Measurements from ENCODE around the gene PIP4K2A. TPM values are rescaled to one million over a fixed set of nuclear protein-coding genes. Genes with fewer than 3 reads are reported as not detected.

The PIP4K2A gene
- total RNA-seq, 2 experiments from 2014 or later: 119 to 127 TPM

DNA sequence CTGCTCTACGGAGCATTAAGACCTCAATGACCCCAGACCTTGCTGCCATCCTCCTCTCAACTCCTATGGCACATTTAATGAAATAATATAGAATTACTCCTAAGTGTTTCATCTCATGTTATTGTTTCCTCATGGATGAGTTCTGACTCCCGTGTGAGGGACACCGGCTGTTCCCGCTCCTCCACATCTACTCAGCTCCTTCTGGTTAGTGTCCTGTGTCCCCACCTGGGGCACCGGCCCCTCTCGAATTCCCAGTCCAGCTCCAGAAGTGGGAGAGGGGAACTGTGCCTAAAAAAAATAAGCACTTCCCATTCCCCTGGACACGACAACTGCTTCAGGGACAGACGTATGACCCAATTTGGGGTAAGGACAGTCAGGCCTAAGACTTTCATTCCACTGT lies 58.3 kb downstream of the PIP4K2A start:
- ChIA-PET POLR2A (interaction anchor here (1.0 kb wide), 1 partner anchor 54 kb away, joined by 4 read pairs; no protein-coding TSS in a partner anchor), CTCF (interaction anchor here (0.9 to 1.6 kb wide), 5 partner anchors 10 to 58 kb away, joined by 3 to 4 read pairs (median 4); no protein-coding TSS in a partner anchor)

DNA sequence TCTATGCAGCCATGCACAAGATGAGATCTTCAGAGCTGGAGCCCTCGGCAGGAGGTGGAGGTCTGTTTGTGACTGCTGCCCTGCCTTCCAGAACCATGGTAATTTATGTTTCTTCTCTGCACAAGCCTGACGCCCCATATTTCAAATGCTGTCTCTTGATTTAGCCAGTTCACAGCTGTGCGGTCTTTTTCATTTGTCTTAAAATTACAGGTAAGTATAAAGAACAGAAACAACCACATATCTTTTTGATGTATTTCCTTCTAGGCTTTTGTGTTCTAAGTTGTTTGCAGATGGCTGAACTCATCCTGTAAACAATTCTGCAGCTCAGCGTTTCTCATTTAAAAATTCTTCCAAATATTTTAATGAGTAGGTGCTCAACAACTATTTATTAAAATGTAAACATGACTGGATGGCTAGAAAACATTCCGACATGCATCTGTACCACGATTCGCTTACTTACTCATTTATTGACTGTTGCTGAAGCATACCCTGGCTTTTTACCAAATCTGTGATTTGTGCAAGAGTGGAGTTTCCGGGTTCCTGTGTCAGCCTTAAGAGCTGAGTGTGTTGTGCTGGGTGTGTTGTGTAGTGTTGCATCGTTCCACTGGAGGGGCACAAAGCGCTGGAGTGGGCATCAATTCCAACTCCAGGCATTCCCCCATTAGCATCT lies 58.9 kb downstream of the PIP4K2A start:
- CTCF ChIA-PET: interaction anchor here (0.9 to 1.6 kb wide), 6 partner anchors 9 to 83 kb away, joined by 3 to 4 read pairs (median 4); no protein-coding TSS in a partner anchor
- POLR2A ChIA-PET: interaction anchor here (1.0 to 1.4 kb wide), 2 partner anchors 55 to 57 kb away, joined by 4 to 5 read pairs; no protein-coding TSS in a partner anchor

DNA sequence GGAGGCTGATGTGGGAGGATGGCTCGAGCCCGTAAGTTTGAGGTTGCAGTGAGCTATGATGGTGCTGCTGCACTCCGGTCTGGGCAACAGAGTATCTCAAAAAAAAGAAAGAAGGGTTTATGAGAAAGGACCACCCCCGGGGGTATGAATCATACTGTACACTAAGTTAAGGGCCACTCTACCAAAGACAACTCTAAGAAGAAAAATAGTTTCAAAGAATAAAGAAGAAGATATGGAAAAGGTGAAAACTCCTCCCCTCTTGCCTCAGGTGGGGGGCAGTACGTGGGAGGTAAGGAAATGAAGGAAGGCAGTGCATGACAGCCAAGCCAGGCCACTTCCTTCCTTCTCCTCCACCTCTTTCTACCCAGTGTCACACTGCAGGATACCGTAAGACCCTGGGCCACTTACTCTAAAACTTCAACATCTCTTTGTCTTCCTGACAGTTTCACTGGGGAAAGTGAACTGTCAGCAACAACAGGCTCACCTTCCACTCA lies 61.3 kb downstream of the PIP4K2A start:
- CTCF ChIA-PET: interaction anchor here (1.4 to 1.5 kb wide), 2 partner anchors 22 to 35 kb away, joined by 3 to 4 read pairs; no protein-coding TSS in a partner anchor
- POLR2A ChIA-PET: interaction anchor here (0.6 to 0.9 kb wide), 2 partner anchors 23 kb away, joined by 3 to 4 read pairs; no protein-coding TSS in a partner anchor

DNA sequence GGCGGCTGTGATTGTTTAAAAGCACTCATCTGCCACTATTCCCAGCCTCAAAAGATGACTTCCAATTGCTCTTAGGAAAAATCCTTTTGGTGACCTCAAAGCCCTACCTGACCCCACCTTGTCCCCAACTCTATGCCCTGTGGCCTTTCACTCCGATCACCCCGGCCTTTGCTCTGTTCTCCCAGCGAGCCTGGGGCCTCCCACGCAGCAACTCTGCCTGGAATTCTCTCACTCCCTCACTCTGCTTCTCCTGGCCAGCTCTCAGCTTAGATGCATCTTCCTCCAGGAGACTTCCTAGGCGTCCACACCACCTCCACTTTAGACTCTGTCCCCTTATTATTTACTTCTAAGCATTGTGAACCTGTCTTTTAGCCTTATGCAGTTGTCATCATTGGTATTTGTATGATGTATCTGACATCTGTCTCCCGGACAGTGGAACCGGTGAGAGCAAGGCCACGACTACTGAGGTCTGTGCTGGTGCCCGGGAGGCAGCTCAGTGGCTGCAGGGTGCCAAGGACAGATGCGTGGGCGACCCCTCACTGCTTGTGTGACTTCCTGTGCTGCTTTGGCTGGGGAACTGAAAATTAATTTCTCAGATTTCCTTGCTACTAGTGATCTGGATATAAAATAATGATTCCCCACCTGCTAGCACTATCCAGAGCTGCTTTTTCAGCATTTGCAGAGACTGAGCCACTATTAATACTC lies 63.0 kb downstream of the PIP4K2A start:
- CTCF ChIA-PET: interaction anchor here (2.4 kb wide), 1 partner anchor 21 kb away, joined by 6 read pairs; no protein-coding TSS in a partner anchor
- POLR2A ChIA-PET: no interaction called here

DNA sequence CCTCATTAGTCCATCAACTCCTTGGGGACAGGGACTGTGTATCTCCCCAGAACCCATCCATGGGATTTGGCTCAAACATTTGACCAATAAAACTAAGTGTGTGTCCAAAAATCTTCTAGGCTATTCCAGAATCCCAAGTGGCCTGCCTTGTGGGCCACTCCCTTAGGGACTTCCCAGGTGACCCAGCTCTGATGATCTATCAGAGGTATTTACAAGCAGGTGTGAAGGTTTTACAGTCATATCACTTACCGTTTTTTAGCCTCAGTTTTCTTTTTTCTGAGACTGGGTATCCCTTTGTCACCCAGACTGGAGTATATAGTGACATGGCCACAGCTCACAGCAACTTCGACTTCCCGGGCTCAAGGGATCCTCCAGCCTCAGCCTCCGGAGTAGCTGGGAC lies 64.4 kb downstream of the PIP4K2A start:
- CTCF ChIA-PET: interaction anchor here (0.9 to 2.4 kb wide), 7 partner anchors 8 to 76 kb away, joined by 3 to 6 read pairs (median 3); partner anchors contain the start of gene PIP4K2A

DNA sequence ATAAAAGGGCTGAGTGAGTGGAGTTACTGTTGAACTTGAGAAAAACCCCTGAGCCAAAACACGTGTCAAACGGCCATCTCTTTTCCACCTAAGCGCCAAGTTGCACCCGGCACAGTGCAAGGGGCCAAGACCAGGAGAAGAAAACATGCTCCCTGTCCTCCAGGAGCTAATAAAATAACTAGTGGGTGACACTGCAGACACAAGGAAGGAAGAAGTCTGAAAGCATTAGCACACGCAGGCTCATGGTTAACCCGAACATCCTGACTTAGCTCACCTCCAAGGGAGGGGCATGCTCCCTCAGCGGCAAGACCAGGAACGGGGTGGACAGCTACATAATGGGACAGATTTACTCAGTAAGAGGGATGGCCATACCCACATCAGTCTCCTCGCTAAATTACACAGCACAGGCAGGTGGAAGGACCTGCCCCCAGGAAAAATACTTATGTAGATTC lies 65.0 kb downstream of the PIP4K2A start:
- ChIA-PET CTCF (interaction anchor here (0.9 to 2.4 kb wide), 6 partner anchors 9 to 75 kb away, joined by 3 to 6 read pairs (median 4); partner anchors contain the start of gene PIP4K2A), POLR2A (interaction anchor here (1.0 to 2.9 kb wide), 4 partner anchors 18 to 49 kb away, joined by 3 to 11 read pairs (median 4); no protein-coding TSS in a partner anchor)

More for the DNA sequence above, 64.4 kb downstream of the PIP4K2A start:
- POLR2A ChIA-PET: interaction anchor here (1.0 to 2.9 kb wide), 5 partner anchors 19 to 49 kb away, joined by 3 to 11 read pairs (median 3); no protein-coding TSS in a partner anchor

DNA sequence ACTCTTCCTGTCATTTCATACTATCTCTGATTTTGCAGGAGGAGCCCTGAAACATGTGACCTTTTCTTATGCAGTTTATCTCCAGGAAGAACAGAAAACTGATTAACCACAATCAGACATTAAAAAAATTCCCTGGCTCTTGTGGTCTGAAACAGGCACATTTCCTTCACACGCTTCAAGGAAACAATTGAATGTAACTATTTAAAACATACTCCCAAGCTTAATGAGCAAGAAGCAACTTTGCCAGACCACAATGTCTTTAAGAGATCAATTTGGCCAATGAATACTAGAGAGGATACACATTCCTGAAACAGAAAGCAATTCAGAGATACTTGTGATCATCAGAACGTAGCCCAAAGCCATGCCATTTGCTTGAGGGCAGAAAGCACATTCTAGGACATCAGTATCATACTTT lies 65.8 kb downstream of the PIP4K2A start:
- ChIA-PET POLR2A (interaction anchor here (2.9 kb wide), 1 partner anchor 18 kb away, joined by 11 read pairs; no protein-coding TSS in a partner anchor), CTCF (interaction anchor here (1.3 to 2.1 kb wide), 3 partner anchors 18 to 74 kb away, joined by 3 to 6 read pairs (median 5); no protein-coding TSS in a partner anchor)

DNA sequence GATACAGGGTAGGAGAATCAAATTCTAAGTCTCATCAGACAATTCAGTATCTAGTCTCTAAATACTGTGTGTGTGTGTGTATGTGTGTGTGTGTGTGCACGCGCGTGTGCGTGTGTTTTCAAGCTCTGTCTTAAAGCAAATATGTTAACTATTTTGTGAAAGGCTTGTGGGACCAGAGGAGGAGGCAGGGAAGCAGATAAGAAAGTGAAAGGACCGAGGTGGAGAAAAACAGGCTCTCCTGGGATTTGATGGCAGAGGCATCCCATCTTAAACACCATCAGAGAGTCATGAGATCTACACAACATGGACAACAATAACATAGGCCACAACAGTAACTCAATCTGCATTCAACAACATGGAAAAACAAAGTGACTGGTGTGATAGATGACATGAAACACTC lies 67.1 kb downstream of the PIP4K2A start:
- CTCF ChIA-PET: interaction anchor here (1.0 kb wide), 1 partner anchor 12 kb away, joined by 4 read pairs; no protein-coding TSS in a partner anchor
- POLR2A ChIA-PET: interaction anchor here (0.6 to 0.9 kb wide), 2 partner anchors 27 to 36 kb away, joined by 3 to 5 read pairs; no protein-coding TSS in a partner anchor

DNA sequence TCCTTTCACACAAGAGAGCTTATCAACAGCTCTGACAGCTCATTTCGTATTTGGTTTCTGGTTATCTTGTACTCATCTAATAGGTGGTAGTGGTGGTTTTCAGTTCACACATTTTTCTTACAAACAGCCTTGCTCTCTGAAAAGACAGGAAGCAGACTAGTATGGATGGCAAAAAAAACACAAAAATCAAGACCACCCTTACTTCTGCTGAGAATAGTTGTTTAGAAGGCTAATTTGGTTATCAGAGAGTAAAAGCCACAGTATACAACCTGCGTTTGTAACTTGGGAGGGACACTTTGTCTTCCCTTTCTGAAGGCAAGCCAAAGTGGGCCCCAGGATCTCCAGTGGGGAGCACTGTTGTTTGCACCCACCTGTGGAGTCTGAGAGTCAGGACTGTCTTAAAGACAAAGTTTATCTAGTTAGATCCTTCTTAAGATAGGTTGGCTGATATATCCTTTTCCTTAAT lies 68.0 kb downstream of the PIP4K2A start:
- POLR2A ChIA-PET: interaction anchor here (0.6 kb wide), 1 partner anchor 26 kb away, joined by 3 read pairs; no protein-coding TSS in a partner anchor
- CTCF ChIA-PET: interaction anchor here (1.0 to 1.2 kb wide), 3 partner anchors 9 to 37 kb away, joined by 3 to 4 read pairs (median 3); no protein-coding TSS in a partner anchor

DNA sequence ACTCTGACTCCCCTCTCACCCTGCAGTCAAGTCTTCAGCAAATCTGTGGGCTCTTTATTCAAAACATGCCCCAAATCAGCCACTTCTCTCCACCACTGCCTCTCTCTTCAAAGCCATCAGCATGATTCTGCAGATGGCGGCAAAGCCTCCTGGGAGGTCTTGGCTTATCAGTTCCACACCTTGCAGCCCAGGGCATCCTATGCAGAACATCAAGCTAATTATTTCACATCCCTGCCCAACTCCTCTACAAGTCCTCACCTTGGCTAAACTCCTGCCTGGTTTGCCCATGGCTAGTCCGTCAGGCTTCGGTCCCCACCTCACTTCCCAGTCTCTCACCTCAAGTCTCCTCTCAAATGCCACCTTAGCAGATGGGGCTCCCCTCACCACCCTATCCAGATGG lies 70.2 kb downstream of the PIP4K2A start:
- POLR2A ChIA-PET: no interaction called here
- CTCF ChIA-PET: no interaction called here

DNA sequence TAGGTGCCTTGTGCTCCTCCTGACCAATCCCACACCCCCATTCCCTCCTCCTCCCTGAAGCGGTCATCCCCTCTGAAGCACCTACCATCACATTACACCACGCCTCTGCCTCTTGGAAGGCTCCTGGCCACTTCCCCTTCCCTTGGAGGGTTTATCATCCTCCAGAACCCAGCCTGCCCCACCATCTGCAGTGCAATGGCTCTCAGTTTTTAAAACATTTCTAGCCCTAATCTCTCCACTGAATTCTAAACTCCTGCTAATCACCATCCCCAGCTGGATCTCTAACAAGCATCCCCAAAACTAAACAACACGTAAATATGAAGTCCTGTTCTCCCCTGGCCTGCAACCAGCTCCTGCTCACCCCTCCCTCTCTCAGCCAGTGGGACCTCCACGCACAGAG lies 70.6 kb downstream of the PIP4K2A start:
- CTCF ChIA-PET: no interaction called here
- POLR2A ChIA-PET: no interaction called here

DNA sequence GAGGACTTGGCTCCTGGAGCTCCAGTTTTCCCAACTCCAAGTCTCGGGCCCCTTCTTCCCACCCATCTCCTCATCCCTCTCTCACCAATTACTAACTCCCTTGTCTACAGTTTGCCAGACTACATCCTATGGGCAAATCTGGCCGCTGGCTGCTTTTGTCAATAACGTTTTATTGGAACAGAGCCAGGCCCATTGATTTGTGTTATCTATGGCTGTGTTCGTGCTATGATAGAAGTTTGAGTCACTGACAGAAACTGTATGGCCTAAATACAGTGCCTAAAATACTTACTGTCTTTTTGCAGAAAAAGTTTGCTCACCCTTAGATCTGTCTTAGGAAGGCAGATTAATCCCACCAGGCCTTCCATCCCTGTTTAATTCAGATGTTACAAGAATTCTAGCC lies 71.3 kb downstream of the PIP4K2A start:
- CTCF ChIA-PET: interaction anchor here (0.5 to 1.0 kb wide), 4 partner anchors 25 to 819 kb away, joined by 3 to 4 read pairs (median 3); no protein-coding TSS in a partner anchor
- POLR2A ChIA-PET: no interaction called here

DNA sequence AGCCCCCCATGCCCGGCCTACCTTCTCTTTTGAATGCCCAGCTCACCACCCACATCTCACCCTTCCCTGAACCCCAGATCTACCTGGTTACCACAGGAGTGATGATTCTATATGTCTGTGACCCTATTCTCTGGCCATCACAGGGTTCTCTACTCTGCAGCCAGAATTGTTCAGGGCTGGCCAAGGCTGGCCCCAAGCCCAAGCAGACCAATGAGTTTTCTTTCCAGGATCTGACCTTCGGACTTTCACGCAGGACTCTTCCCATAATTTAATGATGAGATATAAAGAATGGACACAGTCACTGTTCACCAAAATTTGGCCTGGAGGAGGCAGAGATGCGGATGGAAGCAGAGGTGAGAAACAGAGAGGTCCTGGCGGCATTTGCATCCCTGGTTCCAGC lies 72.6 kb downstream of the PIP4K2A start:
- ChIA-PET POLR2A (no interaction called here), CTCF (no interaction called here)

DNA sequence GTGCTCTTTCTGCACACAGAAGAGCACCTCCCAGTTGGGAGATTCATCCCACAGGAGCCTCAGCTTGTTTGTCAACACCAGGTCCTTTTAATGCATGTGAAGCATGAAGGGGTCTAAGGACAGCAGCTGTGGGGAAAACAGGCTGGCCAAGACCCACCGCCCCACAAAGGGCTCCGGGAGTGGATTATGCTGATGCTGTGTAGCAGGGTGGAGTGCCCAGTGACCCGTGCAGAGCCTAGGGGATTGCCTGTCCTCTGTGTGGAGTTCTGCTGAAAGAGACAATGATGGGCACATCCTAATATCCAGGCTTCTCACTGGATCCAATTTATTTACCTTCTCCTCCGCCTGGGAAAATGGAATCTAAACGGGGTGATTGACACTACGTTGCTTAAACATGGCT lies 74.0 kb downstream of the PIP4K2A start:
- POLR2A ChIA-PET: no interaction called here
- CTCF ChIA-PET: interaction anchor here (1.1 kb wide), 1 partner anchor 17 kb away, joined by 3 read pairs; no protein-coding TSS in a partner anchor

DNA sequence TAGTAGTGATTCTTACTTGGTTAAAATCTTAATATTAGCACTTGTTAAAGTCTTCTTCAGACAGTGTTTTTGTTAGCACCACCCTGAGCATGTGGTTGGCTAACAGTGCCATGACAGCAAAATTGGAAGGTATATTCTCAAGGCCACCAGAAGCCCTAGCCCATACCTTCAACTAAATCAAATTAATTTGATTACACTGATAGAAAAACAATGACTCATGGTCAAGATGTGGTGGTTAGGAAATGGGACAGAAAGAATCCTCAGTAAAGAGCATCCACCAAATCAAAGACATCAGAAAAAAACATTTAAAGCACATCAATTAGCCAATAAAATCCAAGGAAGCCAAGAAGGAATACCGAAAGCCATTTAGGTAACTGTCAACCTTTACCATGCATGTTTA lies 75.5 kb downstream of the PIP4K2A start:
- ChIA-PET POLR2A (no interaction called here), CTCF (no interaction called here)

DNA sequence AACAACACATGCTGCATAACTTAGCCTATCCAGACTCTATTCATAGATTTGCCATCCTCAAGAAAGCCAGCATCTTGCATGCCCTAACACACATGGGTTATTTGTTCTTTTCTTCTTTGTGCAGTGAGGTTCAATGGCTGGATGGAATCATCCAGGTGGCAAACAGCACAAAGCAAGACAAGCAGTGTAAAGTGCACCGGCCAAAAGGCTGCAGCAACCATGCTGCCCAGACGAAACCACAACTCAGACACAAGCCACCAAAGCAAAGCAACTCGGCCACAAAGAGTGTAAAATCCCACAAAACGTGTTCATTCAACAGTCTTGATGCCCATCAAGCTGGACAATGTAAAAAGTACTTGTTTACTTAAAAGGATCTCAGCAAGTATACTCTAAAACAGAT lies 76.9 kb downstream of the PIP4K2A start:
- ChIA-PET CTCF (no interaction called here), POLR2A (no interaction called here)

DNA sequence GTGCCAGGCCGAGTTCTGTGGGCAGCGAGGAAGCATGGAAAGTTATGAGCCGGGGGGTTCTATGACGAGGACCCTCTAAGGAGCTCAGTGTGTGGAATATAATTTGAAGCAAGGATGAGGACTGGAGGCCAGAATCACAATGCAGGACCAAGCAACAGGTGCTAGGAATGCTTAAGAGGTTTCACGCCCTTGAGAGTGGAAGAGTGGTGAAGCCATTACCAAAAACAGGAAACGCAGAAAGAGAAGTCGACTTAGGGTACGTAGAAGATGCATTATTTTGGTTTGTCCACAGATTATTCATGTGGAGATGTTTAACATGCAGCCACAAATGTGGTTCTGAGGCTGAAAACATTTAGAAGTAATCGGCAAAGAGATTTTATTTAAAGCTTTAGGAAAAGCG lies 78.7 kb downstream of the PIP4K2A start:
- ChIA-PET CTCF (interaction anchor here (0.6 to 1.4 kb wide), 2 partner anchors 12 to 61 kb away, joined by 3 to 4 read pairs; no protein-coding TSS in a partner anchor), POLR2A (interaction anchor here (0.5 to 0.6 kb wide), 2 partner anchors 46 to 65 kb away, joined by 4 read pairs; no protein-coding TSS in a partner anchor)

DNA sequence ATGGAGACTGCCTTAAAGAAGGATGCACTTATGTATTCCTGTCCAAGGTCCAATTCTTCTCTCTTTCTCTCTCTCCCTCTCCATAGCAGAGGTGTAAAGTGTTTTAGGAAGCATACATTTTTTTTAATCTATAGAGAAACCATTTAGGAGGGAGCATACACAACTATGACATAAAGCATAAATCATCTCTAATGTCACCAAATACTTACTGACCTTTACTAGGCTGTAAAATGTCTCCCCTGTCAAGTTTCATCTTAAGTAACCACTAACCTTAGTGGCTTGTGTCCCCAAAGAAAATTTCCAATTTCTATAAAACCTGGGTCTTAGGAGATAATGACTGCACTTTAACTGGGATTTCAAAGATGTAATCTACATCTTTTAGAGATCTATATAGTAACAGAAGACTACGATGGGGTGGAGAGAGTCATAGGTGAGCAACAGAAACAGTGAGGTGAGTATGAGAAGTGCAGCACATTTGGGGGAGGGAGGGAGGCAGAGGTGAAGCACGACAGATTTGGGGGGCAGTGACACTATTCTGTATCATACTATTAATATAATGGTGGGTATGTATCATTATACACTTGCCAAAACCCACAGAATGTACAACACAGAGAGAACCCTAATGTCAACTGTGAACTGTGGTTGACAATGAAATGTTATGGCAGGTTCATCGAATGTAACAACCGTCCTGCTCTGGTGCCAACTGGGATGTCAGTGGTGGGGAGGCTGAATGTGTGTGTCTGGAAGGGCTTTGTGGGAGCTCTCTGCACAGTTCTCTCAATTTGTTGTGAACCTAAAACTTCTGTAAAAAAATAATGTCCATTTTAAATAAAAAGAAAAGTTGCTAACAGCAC lies 79.5 kb downstream of the PIP4K2A start:
- CTCF ChIA-PET: interaction anchor here (1.4 kb wide), 1 partner anchor 12 kb away, joined by 4 read pairs; no protein-coding TSS in a partner anchor
- POLR2A ChIA-PET: no interaction called here

Data from activated CD8-positive, alpha-beta memory T cell treated with anti-CD3 and anti-CD28 coated beads for 36 hours (primary cell).